ENCODE results near the gene B3GAT1. TPM values are rescaled to one million over a fixed set of nuclear protein-coding genes. Genes with fewer than 3 reads are reported as not detected.

The B3GAT1 gene
- total RNA-seq, 1 donor from 2014 or later: 0.32 TPM

- no peak for DNase-seq (ENCODE audit: low spot score)
These were observed 72.3 kb downstream of the B3GAT1 start for GRCh38 chr11:134339756-134340155.

GRCh38 chr11:134338654-134339053, 73.4 kb downstream of the B3GAT1 start:
- DNase-seq (ENCODE audit: low spot score): no peak

- DNase-seq (ENCODE audit: low spot score): no peak
These were observed 74.0 kb downstream of the B3GAT1 start for GRCh38 chr11:134338068-134338467.

DNA sequence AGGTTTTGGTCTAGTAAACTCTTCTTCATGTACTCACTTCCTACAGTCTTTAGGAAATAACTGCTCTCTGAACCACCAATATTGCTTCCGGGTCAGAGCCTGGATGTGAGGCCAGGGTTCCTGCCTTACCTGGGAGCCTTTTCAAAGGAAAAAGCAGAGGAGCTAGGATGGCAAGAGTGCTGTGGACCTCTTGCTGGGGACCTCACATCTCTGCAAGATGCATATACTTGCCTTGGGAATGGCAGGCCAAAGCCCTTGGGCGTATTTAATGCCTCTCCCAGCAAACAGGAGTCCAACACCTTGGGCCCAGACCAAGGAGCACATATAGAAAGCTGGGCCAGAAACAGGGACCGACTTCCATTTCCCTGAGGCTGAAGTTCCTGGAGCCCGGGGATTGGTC, 75.0 kb downstream of the B3GAT1 start:
- no peak for DNase-seq (ENCODE audit: low spot score)

GRCh38 chr11:134334796-134335571, 77.1 kb downstream of the B3GAT1 start:
- no peak for DNase-seq (ENCODE audit: low spot score)

- no peak for DNase-seq (ENCODE audit: low spot score)
These were observed 78.1 kb downstream of the B3GAT1 start for GRCh38 chr11:134333946-134334345.

DNA sequence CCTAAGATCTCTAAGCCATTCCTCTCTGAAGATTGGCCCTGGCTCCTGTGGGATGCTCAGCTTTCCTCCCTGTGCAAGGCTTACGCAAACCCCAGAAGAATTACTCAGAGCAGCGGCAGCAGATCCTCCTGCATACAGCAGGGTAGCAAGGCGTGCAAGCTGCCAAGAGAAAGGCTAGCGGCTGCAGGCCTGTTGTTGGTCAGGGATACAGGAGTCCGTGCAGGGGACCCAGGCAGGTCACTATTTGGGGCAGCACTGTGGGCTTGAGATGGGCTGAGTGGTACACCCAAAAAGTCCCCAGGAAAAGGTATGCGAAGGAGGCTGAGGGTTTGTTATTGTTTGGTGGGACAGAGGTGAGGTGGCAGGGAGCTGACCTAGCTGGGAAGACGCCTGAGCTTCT, 78.7 kb downstream of the B3GAT1 start:
- DNase-seq (ENCODE audit: low spot score): no peak

DNA sequence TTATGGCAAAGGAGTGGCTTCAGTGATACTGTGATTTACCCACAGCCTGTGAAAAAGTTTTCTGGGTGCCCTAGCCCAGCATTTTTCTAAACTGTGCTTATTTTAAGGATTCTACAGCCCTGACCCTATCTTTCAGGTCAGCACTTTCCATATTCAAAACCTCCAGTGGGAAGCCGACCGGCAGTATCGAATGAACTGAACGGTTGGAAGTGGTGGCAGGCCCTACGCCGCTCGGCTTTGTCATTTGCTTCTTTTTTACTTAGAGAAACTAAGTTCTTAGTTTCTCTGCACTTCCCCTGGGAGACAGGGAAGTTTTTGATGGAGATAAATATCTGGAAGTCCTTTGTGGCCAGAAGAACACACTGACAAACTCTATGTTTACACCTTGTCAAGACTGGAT, 79.3 kb downstream of the B3GAT1 start:
- DNase-seq (ENCODE audit: low spot score): no peak

- no peak for DNase-seq (ENCODE audit: low spot score)
These were observed 79.8 kb downstream of the B3GAT1 start for GRCh38 chr11:134332189-134332631.

- no peak for DNase-seq (ENCODE audit: low spot score)
These were observed 80.5 kb downstream of the B3GAT1 start, which contains the start of gene GLB1L2 for GRCh38 chr11:134331354-134332188. Gene GLB1L2 (plus strand): TSS chr11:134331988. CDS start chr11:134332062, 74 bp downstream.

GRCh38 chr11:134330611-134331353, 81.3 kb downstream of the B3GAT1 start:
- no peak for DNase-seq (ENCODE audit: low spot score)

Other genes with a start within 250 kb of the B3GAT1 start
- 15.8 TPM for gene NCAPD3, start 188.3 kb downstream of the B3GAT1 start, total RNA-seq
- gene VPS26B, start 187.6 kb downstream of the B3GAT1 start, total RNA-seq: 37.4 TPM
- gene THYN1, start 158.9 kb downstream of the B3GAT1 start, total RNA-seq: 45.9 TPM
- 24.5 TPM for gene ACAD8, start 158.7 kb downstream of the B3GAT1 start, total RNA-seq
- gene GLB1L3, start 135.9 kb downstream of the B3GAT1 start, total RNA-seq: not detected
- gene GLB1L2, start 80.3 kb downstream of the B3GAT1 start, total RNA-seq: 0.29 TPM